MM.1S (cell line): ENCODE data around the gene BLCAP.

ENCODE experiments used
- DNase-seq: peaks from one replicate; pipeline ENCODE4 v3.0.0-alpha.2; 2015
- H2AFZ ChIP-seq: fragments of 300-600 bp; sonication (generic); 2 replicates; pipeline ENCODE4 v1.6.0; 2016; ENCODE audit warnings: antibody characterized with exemption, low read length
- H3F3A ChIP-seq: fragments of 300-600 bp; sonication (generic); 2 replicates; pipeline ENCODE4 v1.6.1; 2016; ENCODE audit warnings: mild to moderate bottlenecking, antibody characterized with exemption, low read length, moderate library complexity, mixed read lengths; ENCODE audit not compliant: insufficient read depth
- H3K27ac ChIP-seq: fragments of 300-600 bp; sonication (generic); 2 replicates; pipeline ENCODE4 v1.5.1; 2016; ENCODE audit warnings: mild to moderate bottlenecking, low read length
- H3K27me3 ChIP-seq: fragments of 300-600 bp; sonication (generic); replicated peaks from 2 replicates; pipeline ENCODE4 v1.6.0; 2016; ENCODE audit warnings: low read length; ENCODE audit not compliant: insufficient read depth
- H3K36me3 ChIP-seq: fragments of 300-600 bp; sonication (generic); replicated peaks from 2 replicates; pipeline ENCODE4 v1.6.1; 2016; ENCODE audit warnings: mild to moderate bottlenecking, low read length, mixed read lengths; ENCODE audit not compliant: insufficient read depth
- H3K4me1 ChIP-seq: fragments of 300-600 bp; sonication (generic); 2 replicates; pipeline ENCODE4 v1.6.1; 2016; ENCODE audit warnings: low read length, mixed read lengths
- H3K4me2 ChIP-seq: fragments of 300-600 bp; sonication (generic); 2 replicates; pipeline ENCODE4 v1.6.0; 2016; ENCODE audit warnings: low read depth, low read length
- H3K4me3 ChIP-seq: fragments of 300-600 bp; sonication (generic); 2 replicates; pipeline ENCODE4 v1.5.1; 2016; ENCODE audit warnings: low read length, mixed read lengths
- H3K79me2 ChIP-seq: fragments of 300-600 bp; sonication (generic); 2 replicates; pipeline ENCODE4 v1.6.1; 2016; ENCODE audit warnings: mixed run types, low read length, mixed read lengths
- H3K9ac ChIP-seq: fragments of 300-600 bp; sonication (generic); 2 replicates; pipeline ENCODE4 v1.6.1; 2016; ENCODE audit warnings: low read length, mixed read lengths
- H3K9me2 ChIP-seq: fragments of 300-600 bp; sonication (generic); replicated peaks from 2 replicates; pipeline ENCODE4 v1.6.1; 2016; ENCODE audit warnings: mild to moderate bottlenecking, low read length, mixed read lengths; ENCODE audit not compliant: insufficient read depth
- H3K9me3 ChIP-seq: fragments of 300-600 bp; sonication (generic); replicated peaks from 2 replicates; pipeline ENCODE4 v1.6.1; 2016; ENCODE audit warnings: mild to moderate bottlenecking, low read length, mixed read lengths; ENCODE audit not compliant: insufficient read depth
- H4K20me1 ChIP-seq: fragments of 300-600 bp; sonication (generic); 2 replicates; pipeline ENCODE4 v1.6.1; 2016; ENCODE audit warnings: mild to moderate bottlenecking, low read length, moderate library complexity, mixed read lengths; ENCODE audit not compliant: insufficient read depth
- CTCF ChIP-seq: fragments of 300-600 bp; sonication (generic); IDR thresholded peaks from 2 replicates; pipeline ENCODE4 v1.5.1; 2016; ENCODE audit warnings: antibody characterized with exemption, low read length, mixed read lengths
- EZH2 ChIP-seq: fragments of 300-600 bp; sonication (generic); optimal IDR thresholded peaks from 2 replicates; pipeline ENCODE3; 2017; ENCODE audit warnings: low read depth, mild to moderate bottlenecking, antibody characterized with exemption, low read length, mixed read lengths
- EZH2phosphoT487 ChIP-seq: fragments of 300-600 bp; sonication (generic); IDR thresholded peaks from 2 replicates; pipeline ENCODE4 v1.6.1; 2018; ENCODE audit warnings: antibody characterized with exemption, low read length

The BLCAP gene

GRCh38 chr20:37510226-37510625, 17.4 kb downstream of the BLCAP start:
- TF ChIP-seq EZH2phosphoT487, result no peak
- TF ChIP-seq EZH2, result no peak
- no peak for TF ChIP-seq CTCF
- H3K9ac ChIP-seq, result no peak overlapping the region
- no peak for DNase-seq
- H3K9me3 ChIP-seq, result no peaks in the 10 kb centered on the region
- no peaks in the 10 kb centered on the region for H3K36me3 ChIP-seq
- H3K9me2 ChIP-seq, result no peaks in the 10 kb centered on the region
- no peak overlapping the region for H2AFZ ChIP-seq
- H3K4me2 ChIP-seq, result no peak overlapping the region
- H4K20me1 ChIP-seq, result no peaks in the 10 kb centered on the region
- no peak overlapping the region for H3K27ac ChIP-seq
- H3K79me2 ChIP-seq, result no peaks in the 10 kb centered on the region
- no peaks in the 10 kb centered on the region for H3F3A ChIP-seq
- H3K4me3 ChIP-seq, result no peak overlapping the region
- no peaks in the 10 kb centered on the region for H3K27me3 ChIP-seq
- no peaks in the 10 kb centered on the region for H3K4me1 ChIP-seq

DNA sequence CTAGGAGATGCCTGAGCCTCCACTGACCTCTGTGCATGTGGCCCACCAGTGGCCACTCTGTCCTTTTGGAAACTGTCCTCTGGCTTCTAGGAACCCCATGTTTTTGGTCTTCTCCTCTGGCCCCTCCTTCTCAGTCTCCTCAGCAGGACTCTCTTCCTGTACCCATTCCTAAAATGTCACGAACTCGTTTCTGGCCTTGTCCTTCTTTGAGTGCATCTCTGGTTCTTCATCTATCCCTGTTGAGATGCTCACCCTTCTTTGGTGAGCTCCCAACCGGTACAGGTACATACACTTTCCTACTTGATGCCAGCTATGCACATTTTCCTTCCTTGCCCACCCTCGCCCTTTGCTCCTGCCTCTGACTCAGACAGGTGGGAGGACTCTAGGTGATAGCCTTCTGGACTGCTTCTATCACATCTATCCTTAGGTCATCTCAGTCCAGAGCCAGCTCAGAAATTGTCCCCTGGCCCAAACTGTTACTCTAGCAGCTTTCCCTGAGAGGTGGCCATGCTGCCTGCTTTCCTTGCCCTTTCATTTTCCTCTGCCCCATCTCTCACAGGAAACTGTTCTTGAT, 21.4 kb downstream of the BLCAP start:
- no peaks in the 10 kb centered on the region for H3K36me3 ChIP-seq
- H2AFZ ChIP-seq, result no peak overlapping the region
- H3K27me3 ChIP-seq, result no peaks in the 10 kb centered on the region
- no peak overlapping the region for H3K4me2 ChIP-seq
- H3K4me1 ChIP-seq, result no peaks in the 10 kb centered on the region
- H3K9me2 ChIP-seq, result no peaks in the 10 kb centered on the region
- H3K27ac ChIP-seq, result no peak overlapping the region
- no peak overlapping the region for H3K9ac ChIP-seq
- no peaks in the 10 kb centered on the region for H4K20me1 ChIP-seq
- H3F3A ChIP-seq, result no peaks in the 10 kb centered on the region
- no peak overlapping the region for H3K4me3 ChIP-seq
- TF ChIP-seq EZH2 (no peak), CTCF (no peak)
- no peak for DNase-seq
- no peaks in the 10 kb centered on the region for H3K9me3 ChIP-seq
- no peaks in the 10 kb centered on the region for H3K79me2 ChIP-seq

GRCh38 chr20:37505263-37506151, 22.2 kb downstream of the BLCAP start:
- no peak overlapping the region for H2AFZ ChIP-seq
- H3K27ac ChIP-seq, result no peak overlapping the region
- no peaks in the 10 kb centered on the region for H3K9me3 ChIP-seq
- no peaks in the 10 kb centered on the region for H3K4me1 ChIP-seq
- H3K4me3 ChIP-seq, result no peak overlapping the region
- no peak overlapping the region for H3K4me2 ChIP-seq
- no peaks in the 10 kb centered on the region for H3K79me2 ChIP-seq
- no peaks in the 10 kb centered on the region for H3F3A ChIP-seq
- no peak overlapping the region for H3K9ac ChIP-seq
- TF ChIP-seq EZH2, result no peak
- no peak for TF ChIP-seq CTCF
- no peak for TF ChIP-seq EZH2phosphoT487
- no peaks in the 10 kb centered on the region for H4K20me1 ChIP-seq
- DNase-seq, result no peak
- no peaks in the 10 kb centered on the region for H3K27me3 ChIP-seq
- H3K36me3 ChIP-seq, result no peaks in the 10 kb centered on the region
- no peaks in the 10 kb centered on the region for H3K9me2 ChIP-seq
